Effector memory CD8-positive, alpha-beta T cell (primary cell): ENCODE results near the gene RBM17.
"Not testable (repeated sequence)": the region's sequence is repeated elsewhere in the genome, so short reads cannot be mapped to it uniquely, and the experiment has no call there.

Source experiments
- ATAC-seq: fragments of 150-1000 bp; cut with Tn5 transposase; replicated peaks from 2 replicates; pipeline ENCODE4 v1.10.0; 2021; ENCODE audit warnings: mild to moderate bottlenecking, moderate library complexity
- DNase-seq, 3 experiments: peaks; one replicate each; pipeline ENCODE4 v3.0.0; 2021
- H3K27ac Mint-ChIP-seq, 2 donors: one replicate each; pipeline ENCODE4 v1.8.0; 2022; ENCODE audit warnings: mild to moderate bottlenecking in 2 of 2, mixed read lengths in 2 of 2, moderate library complexity in 2 of 2
- H3K27me3 Mint-ChIP-seq, 2 donors: one replicate each; pipeline ENCODE4 v1.8.0; 2022; ENCODE audit warnings: mixed read lengths in 2 of 2
- H3K36me3 Mint-ChIP-seq: one replicate; pipeline ENCODE4 v1.8.0; 2022; ENCODE audit warnings: mild to moderate bottlenecking, moderate library complexity, mixed read lengths; ENCODE audit not compliant: insufficient read depth
- H3K4me1 Mint-ChIP-seq, 2 donors: one replicate each; pipeline ENCODE4 v1.8.0; 2022; ENCODE audit warnings: low read depth in 2 of 2, mixed read lengths in 2 of 2
- H3K4me3 Mint-ChIP-seq, 2 donors: one replicate each; pipeline ENCODE4 v1.8.0; 2022; ENCODE audit warnings: mild to moderate bottlenecking in 2 of 2, mixed read lengths in 2 of 2, moderate library complexity in 2 of 2
- H3K9me3 Mint-ChIP-seq, 2 donors: one replicate each; pipeline ENCODE4 v1.8.0; 2022; ENCODE audit warnings: mixed read lengths in 2 of 2

Gene RBM17

DNA sequence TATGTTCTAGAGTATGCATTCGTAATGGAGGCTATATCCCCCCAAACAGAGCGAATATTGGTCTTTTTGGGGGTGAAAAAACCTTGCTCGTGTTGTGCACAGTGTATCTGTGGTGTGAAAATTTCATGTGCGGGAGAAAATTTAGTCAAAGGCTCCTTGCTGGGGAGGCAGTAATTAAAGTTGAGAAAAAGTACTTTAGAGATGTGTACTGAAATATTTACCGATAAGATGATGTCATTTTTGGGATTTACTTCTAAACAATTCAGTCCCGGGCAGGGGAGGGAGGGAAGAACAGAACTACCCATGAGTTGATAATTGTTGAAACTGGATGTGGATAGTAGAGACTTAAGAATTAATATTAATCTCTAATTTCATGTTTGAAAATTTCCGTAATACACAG, 9.3 kb downstream of the RBM17 start:
- no peaks in the 10 kb centered on the region for H3K9me3 Mint-ChIP-seq
- H3K27ac Mint-ChIP-seq: no peak overlapping the region
- H3K4me3 Mint-ChIP-seq: no peak overlapping the region
- H3K27me3 Mint-ChIP-seq: no peaks in the 10 kb centered on the region
- DNase-seq (no peak), ATAC-seq (no peak)
- H3K36me3 Mint-ChIP-seq: peaks cover 64% of the 10 kb centered on the region
- H3K4me1 Mint-ChIP-seq: peaks cover 28 to 49% of the 10 kb centered on the region in 2 donors

DNA sequence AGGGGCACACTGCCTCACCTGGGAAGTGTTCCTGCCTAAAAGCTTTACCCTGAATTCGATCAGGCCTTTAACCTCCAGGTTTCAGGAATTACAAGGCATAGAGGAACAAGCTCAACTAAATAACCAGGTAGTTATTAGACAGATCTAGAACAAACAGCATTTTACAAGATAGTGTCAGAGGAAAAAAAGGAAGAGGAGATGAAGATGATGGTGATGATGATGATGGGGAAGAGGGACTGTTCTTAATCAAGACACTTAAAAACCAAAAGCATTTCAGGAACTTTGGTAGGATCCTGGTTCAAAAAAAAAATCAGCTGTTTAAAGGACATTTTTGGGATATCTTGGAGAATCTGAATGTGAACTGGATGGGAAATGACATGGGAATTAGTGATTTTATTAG, 11.5 kb downstream of the RBM17 start:
- no peaks in the 10 kb centered on the region for H3K9me3 Mint-ChIP-seq
- H3K27me3 Mint-ChIP-seq: no peaks in the 10 kb centered on the region
- DNase-seq (no peak), ATAC-seq (no peak)
- H3K36me3 Mint-ChIP-seq: peaks cover 65% of the 10 kb centered on the region
- no peak overlapping the region for H3K4me3 Mint-ChIP-seq
- H3K27ac Mint-ChIP-seq: peak overlapping the region in 1 of 2 donors; percentile 58
- peaks cover 15 to 38% of the 10 kb centered on the region in 2 donors for H3K4me1 Mint-ChIP-seq

- H3K9me3 Mint-ChIP-seq: no peaks in the 10 kb centered on the region
- H3K36me3 Mint-ChIP-seq: peaks cover 71% of the 10 kb centered on the region
- peaks cover 12 to 34% of the 10 kb centered on the region in 2 donors for H3K4me1 Mint-ChIP-seq
- no peaks in the 10 kb centered on the region for H3K27me3 Mint-ChIP-seq
- no peak overlapping the region for H3K27ac Mint-ChIP-seq
- ATAC-seq (no peak), DNase-seq (no peak)
- H3K4me3 Mint-ChIP-seq: no peak overlapping the region
Observed at GRCh38 chr10:6101181-6101580, 12.3 kb downstream of the RBM17 start.

GRCh38 chr10:6102128-6102527, 13.3 kb downstream of the RBM17 start:
- peaks cover 11 to 31% of the 10 kb centered on the region in 2 donors for H3K4me1 Mint-ChIP-seq
- no peaks in the 10 kb centered on the region for H3K9me3 Mint-ChIP-seq
- DNase-seq: no peak
- H3K27me3 Mint-ChIP-seq: no peaks in the 10 kb centered on the region
- H3K4me3 Mint-ChIP-seq: no peak overlapping the region
- no peak for ATAC-seq
- peaks cover 78% of the 10 kb centered on the region for H3K36me3 Mint-ChIP-seq
- peak overlapping the region in 1 of 2 donors; percentile 15 for H3K27ac Mint-ChIP-seq

DNA sequence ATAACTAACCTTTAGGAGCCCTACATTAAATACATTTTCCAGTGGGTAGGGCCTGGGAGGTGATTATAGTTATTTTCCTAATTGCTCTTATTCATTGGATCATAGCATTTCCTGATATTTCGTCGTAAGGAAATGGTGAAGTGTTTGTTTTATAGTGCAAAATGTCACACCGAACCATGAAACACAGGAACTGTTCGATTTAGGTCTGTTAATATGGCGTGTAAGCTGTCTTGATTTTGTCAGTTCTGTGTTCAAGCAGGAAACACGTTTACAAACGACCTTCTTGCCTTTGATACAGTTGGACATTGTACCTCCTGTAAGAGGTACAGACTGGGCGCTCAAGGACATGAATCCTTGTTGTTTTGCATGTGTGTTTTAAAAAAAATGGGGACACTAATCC, 14.8 kb downstream of the RBM17 start:
- Mint-ChIP-seq H3K27ac (peak overlapping the region; percentile 7 to 49), H3K27me3 (no peaks in the 10 kb centered on the region), H3K9me3 (no peaks in the 10 kb centered on the region), H3K36me3 (peaks cover 76% of the 10 kb centered on the region), H3K4me1 (peaks cover 8 to 28% of the 10 kb centered on the region in 2 donors), H3K4me3 (no peak overlapping the region)
- ATAC-seq (no peak), DNase-seq (no peak)

DNA sequence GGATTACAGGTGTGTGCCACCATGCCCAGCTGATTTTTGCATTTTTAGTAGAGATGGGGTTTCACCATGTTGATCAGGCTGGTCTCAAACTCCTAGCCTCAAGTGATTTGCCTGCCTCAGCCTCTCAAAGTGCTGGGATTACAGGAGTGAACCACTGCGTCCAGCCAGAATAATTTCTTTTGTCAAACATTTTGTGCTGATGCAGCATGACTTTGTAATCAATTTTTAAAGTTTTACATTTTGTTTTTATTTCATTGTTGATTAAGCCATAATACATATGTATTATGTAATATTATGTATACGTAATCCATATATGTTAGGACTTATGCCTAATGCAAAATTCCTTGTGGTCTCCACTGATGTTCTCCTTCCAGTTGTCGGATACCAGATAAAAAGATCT, 18.8 kb downstream of the RBM17 start:
- H3K27me3 Mint-ChIP-seq, ATAC-seq, DNase-seq, H3K4me3 Mint-ChIP-seq, H3K9me3 Mint-ChIP-seq: not testable (repeated sequence)
- Mint-ChIP-seq H3K36me3 (peaks cover 76% of the 10 kb centered on the region), H3K27ac (peak overlapping the region in 1 of 2 donors; percentile 41), H3K4me1 (peaks cover 22 to 23% of the 10 kb centered on the region in 2 donors)

GRCh38 chr10:6108072-6108471, 19.2 kb downstream of the RBM17 start:
- ATAC-seq (no peak), DNase-seq (no peak)
- H3K9me3 Mint-ChIP-seq: no peaks in the 10 kb centered on the region
- no peaks in the 10 kb centered on the region for H3K27me3 Mint-ChIP-seq
- peaks cover 21 to 22% of the 10 kb centered on the region in 2 donors for H3K4me1 Mint-ChIP-seq
- H3K27ac Mint-ChIP-seq: no peak overlapping the region
- peaks cover 76% of the 10 kb centered on the region for H3K36me3 Mint-ChIP-seq
- no peak overlapping the region for H3K4me3 Mint-ChIP-seq

DNA sequence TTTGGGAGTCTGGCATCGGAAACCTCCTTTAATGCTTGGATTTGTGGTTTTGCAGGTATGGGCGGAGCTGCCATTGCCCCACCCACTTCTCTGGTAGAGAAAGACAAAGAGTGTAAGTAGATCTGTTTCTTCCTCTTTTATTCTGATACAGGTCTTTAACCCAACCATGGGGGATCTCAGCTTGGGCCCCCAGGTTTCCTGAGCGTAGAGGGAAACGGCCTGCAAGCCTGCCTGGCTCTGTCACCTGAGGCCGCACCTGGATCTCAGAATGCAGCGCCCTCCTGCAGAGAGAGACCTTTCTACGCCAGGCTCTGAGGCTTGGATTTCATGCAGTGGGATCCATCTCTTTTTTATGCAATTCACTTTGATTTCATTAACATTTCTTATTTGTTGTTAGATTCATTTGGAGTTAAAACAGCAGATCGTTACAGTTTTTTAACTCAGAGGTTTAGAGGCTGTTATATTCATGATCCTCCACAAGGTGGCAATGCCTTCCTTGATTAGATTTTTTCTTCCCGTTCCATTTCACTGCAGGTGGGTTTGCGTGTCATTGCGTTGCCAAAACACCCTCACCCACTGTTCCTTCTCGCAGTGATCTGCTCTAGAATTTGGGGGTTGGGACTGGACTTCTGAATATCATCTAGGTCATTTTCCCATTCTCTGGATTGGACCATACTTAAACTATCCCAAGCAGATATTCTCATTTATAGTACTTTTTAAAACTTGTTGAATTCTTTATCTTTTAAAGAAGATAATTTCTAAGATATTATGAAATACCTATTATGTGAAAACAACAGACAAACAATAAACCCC, 20.0 kb downstream of the RBM17 start:
- H3K27ac Mint-ChIP-seq: peak overlapping the region; percentile 72 to 89
- no peaks in the 10 kb centered on the region for H3K27me3 Mint-ChIP-seq
- H3K36me3 Mint-ChIP-seq: peaks cover 81% of the 10 kb centered on the region
- DNase-seq: peak; percentile 28 to 42 (median 38)
- no peaks in the 10 kb centered on the region for H3K9me3 Mint-ChIP-seq
- peak overlapping the region; percentile 8 to 73 for H3K4me3 Mint-ChIP-seq
- peak; percentile 67 for ATAC-seq
- peaks cover 19 to 24% of the 10 kb centered on the region in 2 donors for H3K4me1 Mint-ChIP-seq

DNA sequence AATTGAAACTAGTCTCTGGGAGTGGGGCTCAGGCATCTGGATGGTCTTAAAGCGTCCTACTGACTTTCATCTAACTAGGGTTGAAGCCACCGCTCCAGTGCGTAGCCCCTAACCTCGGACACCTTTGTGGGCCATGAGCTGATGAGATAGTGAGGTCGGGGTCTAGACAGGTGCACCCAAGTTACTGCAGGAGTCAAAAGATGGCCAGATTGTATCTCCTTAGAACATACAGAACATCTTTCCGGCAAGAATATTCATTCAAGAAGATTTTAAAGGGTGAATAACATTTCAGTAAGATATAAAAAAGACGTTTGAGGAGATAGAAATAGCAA, 20.6 kb downstream of the RBM17 start:
- DNase-seq (no peak), ATAC-seq (peak; percentile 67)
- peaks cover 16 to 28% of the 10 kb centered on the region in 2 donors for H3K4me1 Mint-ChIP-seq
- H3K27ac Mint-ChIP-seq: peak overlapping the region; percentile 72 to 89
- H3K36me3 Mint-ChIP-seq: peaks cover 87% of the 10 kb centered on the region
- H3K27me3 Mint-ChIP-seq: no peaks in the 10 kb centered on the region
- H3K9me3 Mint-ChIP-seq: no peaks in the 10 kb centered on the region
- H3K4me3 Mint-ChIP-seq: peak overlapping the region; percentile 9 to 73

- Mint-ChIP-seq H3K27ac (peak overlapping the region; percentile 72 to 89), H3K4me3 (peak overlapping the region in 1 of 2 donors; percentile 73), H3K9me3 (no peaks in the 10 kb centered on the region), H3K27me3 (no peaks in the 10 kb centered on the region), H3K4me1 (peaks cover 13 to 30% of the 10 kb centered on the region in 2 donors), H3K36me3 (peaks cover 90% of the 10 kb centered on the region)
- DNase-seq: no peak
- ATAC-seq: peak; percentile 5
Observed at GRCh38 chr10:6110136-6110535, 21.3 kb downstream of the RBM17 start.

GRCh38 chr10:6112893-6113292, 24.1 kb downstream of the RBM17 start:
- H3K27me3 Mint-ChIP-seq: no peaks in the 10 kb centered on the region
- no peaks in the 10 kb centered on the region for H3K9me3 Mint-ChIP-seq
- H3K27ac Mint-ChIP-seq: no peak overlapping the region
- no peak overlapping the region for H3K4me3 Mint-ChIP-seq
- H3K36me3 Mint-ChIP-seq: peaks cover 88% of the 10 kb centered on the region
- peaks cover 13 to 32% of the 10 kb centered on the region in 2 donors for H3K4me1 Mint-ChIP-seq
- ATAC-seq: no peak
- no peak for DNase-seq

- no peaks in the 10 kb centered on the region for H3K9me3 Mint-ChIP-seq
- peaks cover 77% of the 10 kb centered on the region for H3K36me3 Mint-ChIP-seq
- H3K27me3 Mint-ChIP-seq: no peaks in the 10 kb centered on the region
- peaks cover 3 to 22% of the 10 kb centered on the region in 2 donors for H3K4me1 Mint-ChIP-seq
- H3K27ac Mint-ChIP-seq: peak overlapping the region; percentile 3 to 12
- no peak overlapping the region for H3K4me3 Mint-ChIP-seq
- DNase-seq (no peak), ATAC-seq (no peak)
Observed at GRCh38 chr10:6114299-6114698, 25.5 kb downstream of the RBM17 start.

DNA sequence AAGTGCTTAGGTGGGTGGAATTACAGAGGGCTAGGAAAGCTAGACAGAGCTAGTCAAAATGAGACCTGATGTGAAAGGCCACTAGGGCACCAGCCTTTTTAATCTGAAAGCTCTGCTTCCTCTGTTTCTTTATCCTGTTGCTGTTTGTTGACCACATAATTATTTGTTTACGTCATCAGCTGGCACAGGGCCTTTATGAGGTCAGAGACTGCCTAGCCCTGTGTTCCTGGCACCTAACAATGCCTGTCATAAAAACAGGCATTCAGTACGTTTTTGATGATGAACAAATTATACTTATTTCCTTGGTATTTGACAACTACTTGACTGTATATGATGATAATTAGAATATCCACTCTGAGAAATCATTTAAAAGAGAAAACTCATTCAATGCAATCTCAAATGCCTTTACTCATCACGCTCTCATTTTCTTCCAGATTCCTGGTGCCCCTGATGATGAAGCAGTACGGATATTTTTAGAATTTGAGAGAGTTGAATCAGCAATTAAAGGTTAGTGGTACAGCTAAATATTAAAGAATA, 26.0 kb downstream of the RBM17 start:
- Mint-ChIP-seq H3K9me3 (no peaks in the 10 kb centered on the region), H3K4me3 (no peak overlapping the region), H3K27me3 (no peaks in the 10 kb centered on the region), H3K36me3 (peaks cover 71% of the 10 kb centered on the region), H3K4me1 (peaks cover 3 to 16% of the 10 kb centered on the region in 2 donors), H3K27ac (peak overlapping the region; percentile 3 to 45)
- no peak for DNase-seq
- peak; percentile 38 for ATAC-seq

GRCh38 chr10:6115411-6115810, 26.6 kb downstream of the RBM17 start:
- no peak for ATAC-seq
- Mint-ChIP-seq H3K4me1 (peaks cover 2 to 16% of the 10 kb centered on the region in 2 donors), H3K9me3 (no peaks in the 10 kb centered on the region), H3K36me3 (peaks cover 70% of the 10 kb centered on the region), H3K4me3 (no peak overlapping the region), H3K27me3 (no peaks in the 10 kb centered on the region), H3K27ac (peak overlapping the region in 1 of 2 donors; percentile 45)
- no peak for DNase-seq
